GM15510 (cell line): ENCODE measurements around the gene SULT1C3.

Experiments
- POLR2A ChIP-seq: IDR thresholded peaks from 3 replicates; pipeline ENCODE4 v1.6.1; 2011; ENCODE audit warnings: borderline replicate concordance; ENCODE audit not compliant: insufficient read length; ENCODE audit errors: extremely low read depth

The SULT1C3 gene

GRCh38 chr2:108235577-108235976 is 4.2 kb upstream of the SULT1C3 start:
- no peak for TF ChIP-seq POLR2A

GRCh38 chr2:108236676-108237335 is 3.0 kb upstream of the SULT1C3 start:
- TF ChIP-seq POLR2A, result no peak

- TF ChIP-seq POLR2A, result no peak
These were observed 1.2 kb downstream of the SULT1C3 start for GRCh38 chr2:108240966-108241365.

GRCh38 chr2:108243566-108243965 is 3.8 kb downstream of the SULT1C3 start:
- TF ChIP-seq POLR2A, result no peak

GRCh38 chr2:108244667-108245414 is 5.1 kb downstream of the SULT1C3 start:
- TF ChIP-seq POLR2A, result no peak

- TF ChIP-seq POLR2A, result no peak
These were observed 13.3 kb downstream of the SULT1C3 start for GRCh38 chr2:108253106-108253505.

GRCh38 chr2:108257757-108258331 is 18.1 kb downstream of the SULT1C3 start:
- TF ChIP-seq POLR2A, result no peak

- TF ChIP-seq POLR2A, result no peak
These were observed 21.0 kb downstream of the SULT1C3 start for GRCh38 chr2:108260773-108261172.

- TF ChIP-seq POLR2A, result no peak
These were observed 22.3 kb downstream of the SULT1C3 start for GRCh38 chr2:108262036-108262435.

GRCh38 chr2:108263401-108263800 is 23.6 kb downstream of the SULT1C3 start:
- TF ChIP-seq POLR2A, result no peak

GRCh38 chr2:108266218-108266617 is 26.4 kb downstream of the SULT1C3 start:
- TF ChIP-seq POLR2A, result no peak

GRCh38 chr2:108267101-108267500 is 27.3 kb downstream of the SULT1C3 start:
- no peak for TF ChIP-seq POLR2A

GRCh38 chr2:108268001-108268400 is 28.2 kb downstream of the SULT1C3 start:
- TF ChIP-seq POLR2A, result no peak

GRCh38 chr2:108270346-108270745 is 30.6 kb downstream of the SULT1C3 start:
- TF ChIP-seq POLR2A, result no peak

GRCh38 chr2:108270768-108271506 is 31.2 kb downstream of the SULT1C3 start:
- no peak for TF ChIP-seq POLR2A

GRCh38 chr2:108271691-108272253 is 32.0 kb downstream of the SULT1C3 start:
- no peak for TF ChIP-seq POLR2A

- TF ChIP-seq POLR2A, result no peak
These were observed 38.9 kb downstream of the SULT1C3 start for GRCh38 chr2:108278631-108279030.
